GM23338 (cell line): ENCODE measurements around the gene DMD.

ENCODE experiments used
- CREB1 ChIP-seq: fragments of 250-450 bp; sonication (Bioruptor Pico); IDR thresholded peaks from 2 replicates; pipeline ENCODE4 v1.5.0; 2020; ENCODE audit warnings: low read depth, mild to moderate bottlenecking, moderate library complexity
- CTCF ChIP-seq, 2 experiments: fragments of 200-600 bp in 1 of 2; sonication (generic) in 1 of 2; conservative IDR thresholded peaks; 2 replicates each; pipeline versions ENCODE4 v1.5.1 to v1.6.1; 2016 to 2017; ENCODE audit warnings: antibody characterized with exemption in 2 of 2, low read depth in 2 of 2, mild to moderate bottlenecking in 2 of 2, moderate library complexity in 1 of 2
- ETS1 ChIP-seq: IDR thresholded peaks from 2 replicates; pipeline ENCODE4 v1.6.1; 2016; ENCODE audit warnings: antibody characterized with exemption
- EZH2 ChIP-seq: fragments of 200-600 bp; sonication (generic); IDR thresholded peaks from one replicate; pipeline ENCODE4 v1.8.0; 2017; ENCODE audit warnings: antibody characterized with exemption, mild to moderate bottlenecking, low read depth; ENCODE audit not compliant: unreplicated experiment
- EZH2phosphoT487 ChIP-seq: fragments of 200-600 bp; sonication (generic); IDR thresholded peaks from one replicate; pipeline ENCODE4 v1.8.1; 2018; ENCODE audit warnings: antibody characterized with exemption; ENCODE audit not compliant: unreplicated experiment
- JUNB ChIP-seq: IDR thresholded peaks from one replicate; pipeline ENCODE4 v1.6.1; 2016; ENCODE audit warnings: antibody characterized with exemption; ENCODE audit not compliant: unreplicated experiment
- NANOG ChIP-seq: IDR thresholded peaks from 2 replicates; pipeline ENCODE4 v1.6.1; 2016; ENCODE audit warnings: antibody characterized with exemption, borderline replicate concordance
- POLR2AphosphoS5 ChIP-seq: IDR thresholded peaks from 2 replicates; pipeline ENCODE4 v1.6.1; 2016; ENCODE audit warnings: antibody characterized with exemption, low read depth
- REST ChIP-seq: IDR thresholded peaks from one replicate; pipeline ENCODE4 v1.6.1; 2018; ENCODE audit warnings: antibody characterized with exemption; ENCODE audit not compliant: unreplicated experiment
- STAT1 ChIP-seq: IDR thresholded peaks from one replicate; pipeline ENCODE4 v1.6.1; 2016; ENCODE audit warnings: antibody characterized with exemption; ENCODE audit not compliant: unreplicated experiment
- ZNF114 ChIP-seq: fragments of 250-450 bp; sonication (Bioruptor Pico); IDR thresholded peaks from 2 replicates; pipeline ENCODE4 v1.5.0; 2020; ENCODE audit warnings: mild to moderate bottlenecking, moderate library complexity
- ZNF331 ChIP-seq: fragments of 250-450 bp; sonication (Bioruptor Pico); IDR thresholded peaks from 2 replicates; pipeline ENCODE4 v1.5.0; 2020; ENCODE audit warnings: low read depth, mild to moderate bottlenecking, moderate library complexity

- TF ChIP-seq EZH2phosphoT487 (no peak), CTCF (conservative IDR thresholded peaks at IDR 0.05; ENCODE audit: low read depth in 2 of 2) (no peak), EZH2 (no peak), CREB1 (CRISPR knock-in tag) (no peak), REST (no peak), POLR2AphosphoS5 (no peak), STAT1 (no peak), JUNB (no peak), ETS1 (no peak), NANOG (no peak), ZNF331 (CRISPR knock-in tag) (no peak), ZNF114 (CRISPR knock-in tag) (no peak)
Measured at GRCh38 chrX:33082371-33082770, 129.0 kb downstream of the DMD start.
